Measurements from ENCODE around the gene GANC. TPM values are rescaled to one million over a fixed set of nuclear protein-coding genes. Genes with fewer than 3 reads are reported as not detected.

The GANC gene
- 9.8 and 14.5 TPM in 2 replicates for total RNA-seq

GRCh38 chr15:42272939-42273899 lies at the start of gene GANC, which contains the start of gene TMEM87A:
Gene GANC, plus strand, starts transcription at chr15:42273201. Its CDS starts 1,281 bp downstream, at chr15:42274482.
Gene TMEM87A, minus strand, starts transcription at chr15:42273433. Its CDS starts 35 bp downstream, at chr15:42273398.

GRCh38 chr15:42359249-42359648 lies 86.2 kb downstream of the GANC start, which contains the start of gene CAPN3:
Gene CAPN3, plus strand, starts transcription at chr15:42359501. Its CDS starts 305 bp downstream, at chr15:42359806.

Other genes starting within 250 kb of the GANC start
- gene PLA2G4D, start 178.6 kb upstream of the GANC start, total RNA-seq: not detected in 2 replicates
- gene PLA2G4F, start 116.6 kb upstream of the GANC start, total RNA-seq: not detected in 2 replicates
- 24.0 and 42.1 TPM in 2 replicates for gene VPS39, start 64.9 kb upstream of the GANC start, total RNA-seq
- 29.3 and 30.0 TPM in 2 replicates for gene TMEM87A, start 232 bp downstream of the GANC start, total RNA-seq
- 0.65 and 1.9 TPM in 2 replicates for gene CAPN3, start 86.3 kb downstream of the GANC start, total RNA-seq
- gene ZNF106, start 217.9 kb downstream of the GANC start, total RNA-seq: 22.4 and 23.1 TPM in 2 replicates
- 35.4 and 60.6 TPM in 2 replicates for gene SNAP23, start 222.4 kb downstream of the GANC start, total RNA-seq